Pulmonary artery endothelial cell (primary cell): ENCODE measurements around the gene RHBDF2. TPM values are rescaled to one million over a fixed set of nuclear protein-coding genes. Genes with fewer than 3 reads are reported as not detected.

ENCODE experiments used
- DNase-seq: peaks from one replicate; pipeline ENCODE4 v3.0.0-alpha.2; 2011; ENCODE audit warnings: low read depth, low spot score
- total RNA-seq: library from RNA; depleted of rRNA; stranded (reverse); fragments of >200 nt; gene quantifications from 2 replicates; pipeline ENCODE4 v1.2.3, GENCODE V29; 2014

Gene RHBDF2
- total RNA-seq, 1 donor from 2014 or later = 14.0 TPM

DNA sequence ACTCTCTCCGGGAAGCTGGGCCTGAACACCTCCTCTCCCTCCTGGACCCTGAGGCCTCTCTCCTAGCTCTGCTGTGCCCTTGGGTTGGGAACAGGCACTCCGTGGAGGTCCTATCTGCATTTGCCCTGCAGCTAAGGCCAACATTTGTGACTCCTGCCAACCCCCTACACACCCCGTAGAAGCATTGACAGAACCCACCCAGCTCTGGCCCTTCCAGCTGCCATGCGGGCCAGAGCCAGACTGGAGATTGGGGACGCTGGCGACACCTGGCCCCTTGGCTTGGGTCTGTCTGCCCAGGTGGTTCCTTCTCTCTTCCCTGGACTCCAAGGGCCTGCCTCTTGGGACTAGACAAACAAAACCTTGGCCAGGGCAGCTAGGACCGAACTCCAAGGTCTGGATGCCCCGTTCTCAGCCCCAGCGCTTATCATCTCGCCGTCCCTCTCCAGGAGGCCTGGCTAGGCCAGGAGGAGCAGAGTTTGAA, 644 bp upstream of the RHBDF2 start:
- no peak for DNase-seq

DNA sequence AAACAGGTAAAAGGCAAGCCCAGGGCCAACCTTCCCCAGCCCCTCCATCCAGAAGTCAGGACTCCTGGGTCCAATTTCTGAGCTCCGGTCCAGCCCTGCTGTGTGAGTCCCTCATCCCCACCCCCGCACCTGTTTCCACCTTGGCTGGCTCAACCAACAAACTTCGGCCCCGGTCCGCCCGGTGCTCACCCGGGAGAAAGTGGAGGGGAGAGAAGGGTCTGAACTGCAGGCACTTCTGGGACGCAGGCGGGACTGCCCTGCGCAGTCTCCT, 541 bp downstream of the RHBDF2 start:
- DNase-seq = no peak

DNA sequence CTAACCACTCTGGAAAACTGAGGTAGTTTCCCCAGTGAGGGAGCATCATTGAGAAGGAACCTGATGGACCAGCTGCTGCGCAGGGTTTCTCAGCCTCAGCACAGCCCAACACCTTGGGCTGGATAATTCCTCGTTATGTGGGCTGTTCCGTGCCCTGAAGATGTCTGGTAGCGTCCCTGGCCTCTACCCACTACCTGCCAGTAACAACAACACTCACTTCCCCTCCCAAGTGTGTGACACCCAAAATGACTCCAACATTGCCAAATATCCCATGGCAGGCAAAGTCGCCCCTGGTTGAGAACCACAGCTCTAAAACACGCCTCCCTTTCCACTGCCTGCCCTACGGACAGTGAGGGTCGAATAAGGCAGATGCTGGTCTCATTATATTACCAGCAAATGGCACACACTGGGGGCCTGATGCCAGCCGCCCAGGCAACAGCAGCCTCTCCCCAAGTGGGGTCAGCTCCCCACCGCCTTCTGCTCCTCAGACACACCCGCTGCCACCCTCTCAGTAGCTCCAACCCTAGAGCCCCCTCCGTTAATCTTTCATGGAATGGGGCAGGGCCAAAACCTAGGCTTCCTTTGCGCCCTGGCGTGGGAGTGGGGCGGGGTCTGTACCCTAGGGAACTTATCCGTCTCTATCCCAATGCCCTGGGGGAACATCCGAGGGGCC, 1.0 kb downstream of the RHBDF2 start:
- no peak for DNase-seq

DNA sequence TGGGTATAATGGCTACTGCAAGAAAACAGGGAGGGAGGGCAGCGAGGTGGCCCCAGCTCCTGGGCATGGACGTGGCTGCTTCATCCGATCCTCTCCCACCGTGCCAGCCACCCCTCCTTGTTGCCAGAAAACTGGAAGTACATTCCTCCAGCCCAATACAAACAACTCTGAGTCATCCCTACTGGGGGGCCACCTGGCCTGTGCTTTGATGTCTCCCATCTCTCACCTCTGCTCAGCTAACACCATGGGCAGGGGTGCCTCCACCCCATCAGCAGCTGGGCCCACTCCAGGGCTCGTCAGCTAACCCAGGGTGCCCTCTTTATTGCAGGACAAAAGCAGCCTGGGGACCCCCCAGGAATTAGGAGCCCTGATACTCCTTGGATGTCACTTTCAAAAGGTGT, 2.0 kb downstream of the RHBDF2 start:
- no peak for DNase-seq

DNA sequence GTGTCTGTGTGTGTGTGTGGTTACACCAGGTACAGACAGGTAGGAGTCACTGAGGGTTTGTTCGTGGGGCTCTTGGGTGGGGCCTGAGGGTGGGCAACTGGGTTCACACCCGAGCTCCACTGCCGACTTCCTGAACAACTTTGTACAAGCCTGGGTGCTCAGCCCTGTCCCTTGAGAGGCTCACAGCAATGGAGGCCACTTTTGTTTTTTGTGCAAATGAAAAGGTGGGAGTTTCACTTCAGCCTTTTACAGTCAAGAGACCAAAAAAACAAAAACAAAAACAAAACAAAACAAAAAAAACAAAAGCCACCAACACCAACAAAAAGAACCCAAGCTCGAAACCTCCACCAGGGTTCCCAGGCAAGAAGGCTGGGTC, 2.4 kb downstream of the RHBDF2 start:
- DNase-seq = no peak

DNA sequence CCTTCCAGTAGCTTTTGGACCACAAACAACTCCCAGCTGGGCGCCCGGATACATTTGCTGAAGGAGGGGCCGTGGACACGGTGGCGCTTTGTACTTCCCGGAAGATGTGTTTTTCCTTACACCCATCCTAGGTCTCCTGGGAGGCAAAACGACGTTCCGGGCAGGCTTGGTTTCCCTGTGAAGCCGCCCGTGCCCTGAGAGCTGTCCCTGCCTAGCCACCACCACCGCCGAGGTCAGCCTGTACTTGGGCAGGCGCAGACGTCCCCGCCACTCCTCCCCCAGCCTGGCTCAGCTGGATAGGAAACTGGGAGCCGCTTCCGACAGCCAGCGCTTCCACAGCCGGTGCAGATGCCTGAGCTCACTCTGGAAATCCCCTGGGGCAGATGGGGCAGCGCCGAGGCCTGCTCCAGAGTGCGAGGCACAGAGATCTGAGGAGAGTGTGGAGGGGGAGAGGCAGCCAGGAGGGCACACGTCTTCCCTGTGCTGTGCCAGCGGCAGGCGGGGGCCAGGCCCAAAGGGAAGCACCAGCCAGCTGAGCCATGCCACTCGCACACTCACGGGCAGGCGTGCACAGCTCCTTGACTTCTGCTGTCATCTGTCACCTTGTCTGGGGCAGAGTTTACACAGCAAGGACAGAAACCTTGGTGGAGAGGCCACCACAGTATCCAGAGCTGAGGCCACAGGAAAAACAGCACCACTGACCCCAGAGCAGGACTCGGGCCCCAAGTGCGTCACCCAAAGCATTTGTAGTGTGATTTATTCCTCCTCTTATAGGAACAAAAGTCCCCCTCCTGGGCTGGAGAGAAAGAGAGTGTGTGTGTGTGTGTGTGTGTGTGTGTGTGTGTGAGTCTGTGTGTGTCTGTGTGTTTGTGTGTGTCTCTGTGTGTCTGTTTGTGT, 3.0 kb downstream of the RHBDF2 start:
- peak; percentile 78 for DNase-seq

DNA sequence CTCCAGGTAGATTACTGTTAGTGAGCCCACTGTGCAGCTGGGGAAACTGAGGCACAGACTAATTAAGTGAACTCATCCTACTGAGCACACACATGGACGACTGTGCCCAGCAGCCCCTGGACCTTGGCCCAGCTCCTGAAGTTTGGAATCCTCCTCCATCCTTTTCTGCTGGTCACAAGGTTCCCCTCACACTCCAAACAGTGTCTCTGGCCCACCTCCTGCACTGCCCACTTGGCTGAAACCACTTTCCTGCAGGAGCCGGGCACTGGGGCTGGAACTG, 3.6 kb downstream of the RHBDF2 start:
- no peak for DNase-seq

DNA sequence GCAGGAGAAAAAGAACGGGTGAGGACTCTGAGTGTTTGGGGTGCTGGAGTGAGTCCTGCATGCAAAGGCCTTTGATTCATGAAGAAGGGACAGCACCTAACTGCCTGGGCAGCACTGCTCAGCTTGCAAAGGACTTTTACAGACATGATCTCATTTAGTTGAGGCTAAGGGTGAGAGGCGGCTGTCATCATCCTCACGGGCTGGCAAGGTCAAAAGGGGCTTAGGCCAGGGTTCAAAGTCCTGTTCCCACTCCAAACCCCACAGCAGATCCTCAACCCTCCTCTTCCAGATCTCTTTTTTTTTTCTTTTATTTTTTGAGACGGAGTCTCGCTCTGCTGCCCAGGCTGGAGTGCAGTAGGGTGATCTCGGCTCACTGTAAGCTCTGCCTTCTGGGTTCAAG, 4.8 kb downstream of the RHBDF2 start:
- no peak for DNase-seq

DNA sequence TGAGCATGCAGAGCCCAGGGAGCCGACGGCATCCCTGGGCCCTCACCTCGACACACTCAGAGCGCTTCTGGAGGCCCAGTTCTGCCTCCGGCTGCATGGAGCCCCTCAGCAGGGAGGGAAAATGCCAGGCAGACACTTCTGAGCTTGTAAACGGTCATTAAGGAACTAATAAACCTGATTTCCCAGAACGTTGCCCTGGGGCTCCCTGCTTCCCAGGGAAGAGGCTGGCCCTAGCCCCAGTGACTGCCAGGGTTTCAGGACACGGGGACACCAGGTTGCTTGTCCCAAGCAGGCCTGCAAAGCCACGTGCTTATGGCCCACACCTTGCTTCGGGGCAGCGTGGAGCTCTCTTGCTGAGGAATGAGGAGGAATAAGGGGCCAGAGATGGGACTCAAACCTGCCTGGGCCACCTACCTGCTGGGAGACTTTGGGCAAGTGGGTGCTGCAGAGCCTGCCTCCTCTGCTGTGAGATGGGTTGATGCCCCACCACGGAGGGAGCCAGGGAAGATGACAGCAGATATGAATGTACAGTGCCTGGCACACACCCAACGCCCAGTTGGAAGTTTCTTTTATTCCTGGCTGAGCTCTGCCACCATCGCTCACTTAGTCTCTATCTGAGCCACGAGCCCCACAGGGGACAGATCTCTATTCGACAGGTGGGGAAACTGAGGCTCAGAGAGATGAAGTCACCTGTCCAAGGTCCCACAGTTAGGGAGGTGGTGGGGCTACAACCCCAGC, 5.4 kb downstream of the RHBDF2 start:
- DNase-seq = no peak

DNA sequence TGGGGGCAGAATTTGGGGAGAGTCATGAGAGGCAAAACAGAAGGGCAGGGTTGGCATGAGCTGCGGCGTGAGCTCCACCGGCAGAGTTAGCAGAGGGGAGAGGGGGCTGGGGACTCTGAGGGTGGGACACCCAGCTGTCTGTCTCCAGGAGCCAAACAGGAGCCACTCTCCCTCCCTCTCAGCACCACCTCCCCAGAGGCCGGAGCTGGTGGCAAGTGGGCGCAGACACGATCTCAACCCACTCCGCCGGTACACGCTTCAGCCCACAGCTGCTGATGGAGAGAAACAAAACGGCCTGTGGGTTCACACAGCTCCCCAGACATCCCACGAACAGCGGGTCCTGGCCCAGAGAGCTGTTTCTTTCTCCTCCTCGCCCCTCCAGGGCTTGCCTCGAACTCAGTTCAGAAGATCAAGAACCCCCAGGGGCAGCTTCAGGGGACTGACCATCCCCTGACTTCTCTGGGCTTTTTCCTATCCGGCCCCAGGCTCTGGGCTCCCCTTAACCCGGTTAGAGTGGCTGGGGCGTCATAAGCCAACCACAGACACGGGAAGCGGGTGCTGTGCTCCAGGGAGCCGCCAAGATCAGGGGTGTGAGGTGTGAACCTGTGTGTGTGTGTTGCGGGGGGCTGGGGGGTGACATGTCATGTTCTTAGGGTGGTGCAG, 7.6 kb downstream of the RHBDF2 start:
- DNase-seq = no peak

DNA sequence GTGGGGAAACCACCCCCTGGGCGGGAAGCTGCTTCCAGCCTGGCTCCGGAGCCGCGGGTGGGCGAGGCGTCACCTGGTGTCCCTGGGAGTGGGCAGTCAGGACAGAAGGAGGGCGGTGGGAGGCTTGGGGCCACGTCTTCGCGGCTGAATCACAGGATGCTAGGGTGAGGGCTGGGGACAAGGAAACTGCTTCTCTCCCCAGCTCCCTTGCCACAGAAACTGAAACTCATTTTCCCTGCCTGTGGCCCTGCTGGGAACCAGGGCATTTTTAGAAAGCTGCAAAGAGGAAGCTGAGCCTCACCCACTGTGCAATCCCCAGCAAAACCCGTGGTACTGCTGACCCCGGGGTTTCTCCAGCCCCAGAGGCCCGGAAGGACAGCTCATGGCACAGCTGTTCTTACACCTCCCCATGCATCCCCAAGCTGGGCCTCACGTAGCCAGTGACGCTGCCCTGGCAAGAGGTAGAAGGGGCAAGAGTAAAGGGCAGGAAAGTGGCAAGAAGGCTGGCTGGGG, 8.2 kb downstream of the RHBDF2 start:
- DNase-seq = peak; percentile 33

DNA sequence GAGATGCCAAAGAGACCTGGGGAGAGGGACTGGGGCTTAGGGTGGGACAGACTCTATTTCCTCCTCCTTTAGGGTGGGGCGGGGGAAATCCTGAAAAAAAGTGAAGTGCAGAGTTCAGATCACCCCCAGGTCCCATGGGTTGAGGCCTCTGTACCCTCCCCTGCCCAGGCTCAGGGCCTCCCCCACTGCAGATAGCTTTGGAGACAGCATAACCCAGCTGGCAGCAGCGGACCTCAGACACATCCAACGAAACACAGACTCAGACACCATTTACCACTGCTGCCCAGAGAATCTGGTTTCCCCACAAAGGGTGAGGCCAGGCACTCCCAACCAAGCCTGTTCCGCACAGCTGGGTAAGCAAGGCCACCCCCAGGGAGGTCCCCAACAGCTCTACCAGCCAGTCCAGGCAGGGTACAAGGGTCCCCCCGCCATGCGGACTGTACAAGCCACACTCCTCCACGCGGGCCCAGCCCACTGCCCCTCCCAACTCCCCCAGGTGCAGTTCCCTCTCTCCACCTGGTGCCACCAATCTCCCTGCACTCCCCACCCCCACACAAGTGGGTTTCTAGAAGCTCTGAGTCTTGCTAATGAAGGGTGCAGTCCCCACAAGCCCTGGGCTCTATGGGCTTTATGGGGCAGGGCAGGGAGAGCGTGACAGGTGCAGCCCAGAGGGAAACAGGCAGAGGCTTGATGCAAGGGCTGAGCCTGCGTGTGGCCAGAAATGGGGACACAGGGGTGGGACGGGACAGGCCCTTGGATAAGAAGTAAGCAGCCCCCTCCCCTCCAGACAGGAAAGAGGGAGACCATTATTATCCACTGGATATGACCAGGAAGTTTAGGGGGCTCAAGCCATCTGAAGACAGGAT, 8.9 kb downstream of the RHBDF2 start:
- DNase-seq = no peak

DNA sequence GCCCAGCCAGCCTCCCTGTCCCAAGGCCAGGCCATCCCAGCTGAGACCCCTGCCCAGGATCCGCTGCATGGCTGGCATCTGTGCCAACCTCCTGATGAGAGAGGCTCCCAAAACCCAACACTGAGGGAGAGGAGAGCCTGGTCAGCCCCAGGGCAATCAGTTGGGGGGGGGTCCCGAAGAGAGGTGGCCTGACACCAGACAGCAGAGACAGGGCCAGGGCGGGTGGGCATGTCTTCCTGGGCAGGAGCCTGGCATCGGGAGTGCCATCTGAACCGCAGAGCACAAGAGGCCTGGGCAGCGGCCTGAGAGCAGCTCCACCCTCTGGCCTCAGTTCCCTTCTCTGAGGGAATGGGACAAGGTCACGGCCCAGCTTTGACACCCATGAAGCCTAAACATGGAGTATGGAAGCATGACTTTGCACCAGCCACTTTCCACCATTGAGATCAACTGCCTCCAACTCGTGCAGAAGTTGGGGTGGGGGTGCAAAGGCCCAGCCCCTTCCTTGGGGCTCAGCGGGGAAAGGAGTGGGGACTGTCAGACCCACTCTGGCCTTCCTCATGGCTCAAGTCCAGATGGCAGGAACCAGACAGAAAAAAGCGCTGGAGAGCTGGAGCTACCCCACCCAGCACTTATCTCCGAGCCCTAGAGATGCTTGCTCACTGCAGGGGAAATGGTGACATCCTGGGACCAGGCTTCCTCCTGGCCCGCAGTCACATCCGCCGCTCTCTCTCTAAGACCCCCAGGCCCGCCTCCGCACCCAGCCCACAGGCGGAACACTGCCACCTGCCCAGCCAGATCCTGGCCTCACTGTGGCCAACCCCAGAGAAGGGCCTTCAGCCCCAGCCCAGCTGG, 9.7 kb downstream of the RHBDF2 start:
- no peak for DNase-seq

DNA sequence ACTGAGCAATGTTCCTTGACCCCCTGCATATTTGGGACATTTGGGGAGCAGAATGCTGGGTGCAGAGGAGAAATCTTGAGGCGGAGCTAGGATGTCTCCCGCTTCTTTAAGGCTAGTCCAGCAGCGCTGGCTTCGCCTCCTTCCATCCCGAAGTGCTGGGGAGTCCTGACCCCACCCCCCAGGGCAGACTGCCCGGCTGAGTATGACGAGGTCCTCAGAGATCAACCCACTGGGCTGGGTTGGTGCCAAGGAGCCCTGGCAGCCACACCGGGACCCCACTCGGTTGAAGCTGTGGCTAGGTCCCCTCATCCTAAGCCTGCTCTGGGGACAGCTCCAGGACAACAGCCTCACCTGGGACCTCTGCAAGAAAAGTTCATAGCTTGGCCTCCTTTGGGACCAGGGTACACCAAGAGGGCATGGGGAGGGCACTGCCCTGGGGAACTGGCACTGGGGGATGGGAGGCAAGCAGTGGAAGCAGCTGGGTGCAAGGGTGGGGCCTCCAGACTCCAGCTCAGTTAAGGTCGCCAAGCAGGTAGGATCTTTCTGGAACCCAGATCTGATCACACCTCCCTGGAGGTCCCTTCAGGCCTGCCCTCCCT, 11.0 kb downstream of the RHBDF2 start:
- no peak for DNase-seq

DNA sequence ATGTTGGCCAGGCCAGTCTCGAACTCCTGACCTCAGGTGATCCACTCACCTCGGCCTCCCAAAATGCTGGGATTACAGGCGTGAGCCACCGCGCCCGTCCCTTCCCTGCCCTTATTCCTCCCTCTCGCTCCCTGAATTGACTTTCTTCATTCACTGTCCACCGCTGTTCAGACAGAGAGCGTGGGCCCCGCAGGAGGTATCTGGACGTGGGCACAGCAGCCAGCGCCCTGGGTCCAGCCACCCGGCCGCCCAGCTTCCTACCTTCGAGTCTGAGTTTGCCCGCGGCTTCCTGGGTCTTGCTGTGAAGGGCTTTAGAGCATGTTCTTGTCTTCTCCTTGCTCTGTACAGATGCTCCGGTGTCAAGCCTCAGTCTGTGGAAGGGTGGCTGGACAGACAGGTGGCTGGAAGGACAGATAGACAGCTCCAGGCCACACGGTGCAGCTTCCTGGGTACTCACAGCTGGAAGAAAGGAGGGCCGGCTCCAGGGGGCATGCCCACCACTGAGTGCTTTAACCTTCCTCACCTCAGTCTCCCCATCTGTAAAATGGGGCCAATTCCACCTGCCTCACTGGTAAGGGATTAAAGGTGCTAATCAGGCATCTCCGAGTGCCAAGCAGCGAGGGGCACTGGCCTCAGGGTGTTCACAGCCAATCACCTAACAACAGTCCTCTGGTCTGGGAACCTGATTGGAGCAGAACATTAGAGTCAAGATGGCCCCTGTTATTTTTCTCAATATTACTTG, 13.6 kb downstream of the RHBDF2 start:
- DNase-seq = no peak

DNA sequence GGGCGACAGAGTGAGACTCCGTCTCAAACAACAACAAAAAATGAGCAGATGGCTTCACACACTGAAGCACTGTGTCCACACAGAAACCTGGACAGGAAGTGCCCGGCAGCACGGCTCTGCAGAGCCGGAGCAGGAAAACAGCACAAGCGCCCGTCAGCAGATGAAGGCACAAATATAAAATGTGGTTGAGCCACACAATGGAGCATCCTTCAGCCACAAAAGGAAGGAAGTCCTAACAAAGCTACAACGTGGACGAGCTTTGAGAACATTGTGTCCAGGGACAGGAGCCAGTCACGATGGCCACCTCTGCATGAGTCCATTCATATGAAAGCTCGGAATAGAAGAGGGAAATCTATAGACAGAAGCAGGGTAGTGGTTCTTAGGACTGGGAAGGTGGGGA, 15.7 kb downstream of the RHBDF2 start:
- DNase-seq = no peak

DNA sequence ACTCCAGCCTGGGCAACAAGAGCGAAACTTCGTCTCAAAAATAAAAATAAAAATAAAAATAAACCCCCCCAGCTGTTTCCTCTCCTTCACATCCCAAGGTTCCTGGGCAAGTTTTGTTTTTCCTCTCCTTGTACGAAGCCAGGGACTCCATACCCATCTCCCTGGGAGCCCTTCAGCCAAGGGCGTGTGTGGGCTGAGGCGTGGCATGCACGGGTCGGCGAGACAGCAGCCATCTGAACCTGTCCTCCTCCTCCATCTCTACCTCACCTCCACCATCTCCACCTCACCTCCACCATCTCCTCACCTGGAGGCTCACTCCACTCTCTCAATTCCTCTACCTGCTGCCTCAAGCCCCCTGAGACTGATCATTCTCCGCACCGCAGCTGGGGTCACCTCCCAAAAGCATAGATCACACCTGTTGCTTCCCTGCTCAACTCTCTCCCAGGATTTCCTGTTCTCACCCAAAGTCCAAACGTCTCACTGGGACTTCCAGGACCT, 16.9 kb downstream of the RHBDF2 start:
- no peak for DNase-seq

DNA sequence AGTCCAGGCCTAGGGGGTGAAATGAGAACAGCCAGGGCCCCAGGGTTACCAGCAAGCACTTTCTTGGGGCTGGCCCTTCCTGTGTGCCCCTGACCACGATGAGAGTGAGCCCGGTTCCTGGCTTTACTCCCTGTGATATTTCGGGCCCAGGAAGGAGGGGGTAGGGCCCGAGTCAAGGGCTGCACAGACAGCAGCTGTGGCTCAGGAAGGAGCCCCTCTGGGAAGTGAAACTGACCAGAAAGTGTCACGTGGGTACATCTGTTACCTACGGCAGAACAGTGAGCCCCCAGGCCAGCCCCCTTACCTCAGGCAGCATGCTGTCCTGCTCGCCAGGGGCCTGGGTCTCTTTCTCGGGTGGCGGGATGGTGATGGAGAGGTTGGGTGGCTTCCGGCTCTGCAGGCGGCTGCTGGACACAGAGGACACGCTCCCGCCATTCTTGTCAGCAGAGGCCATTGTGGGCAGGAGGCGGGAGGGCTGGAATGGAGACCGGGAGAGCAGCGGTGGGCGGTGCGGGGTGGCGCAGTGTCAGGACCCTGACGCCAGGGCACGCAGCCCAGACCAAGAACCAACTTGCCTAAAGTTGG, 20.1 kb downstream of the RHBDF2 start:
- no peak for DNase-seq
